ENCODE results near the gene LILRB5. TPM values are rescaled to one million over a fixed set of nuclear protein-coding genes. Genes with fewer than 3 reads are reported as not detected.
A peak's percentile ranks its signal among the peaks of the same experiment; 100 is the strongest.

Gene LILRB5
- total and polyA plus RNA-seq, 10 donors: 3.8 to 112 (median 63.7) TPM

DNA sequence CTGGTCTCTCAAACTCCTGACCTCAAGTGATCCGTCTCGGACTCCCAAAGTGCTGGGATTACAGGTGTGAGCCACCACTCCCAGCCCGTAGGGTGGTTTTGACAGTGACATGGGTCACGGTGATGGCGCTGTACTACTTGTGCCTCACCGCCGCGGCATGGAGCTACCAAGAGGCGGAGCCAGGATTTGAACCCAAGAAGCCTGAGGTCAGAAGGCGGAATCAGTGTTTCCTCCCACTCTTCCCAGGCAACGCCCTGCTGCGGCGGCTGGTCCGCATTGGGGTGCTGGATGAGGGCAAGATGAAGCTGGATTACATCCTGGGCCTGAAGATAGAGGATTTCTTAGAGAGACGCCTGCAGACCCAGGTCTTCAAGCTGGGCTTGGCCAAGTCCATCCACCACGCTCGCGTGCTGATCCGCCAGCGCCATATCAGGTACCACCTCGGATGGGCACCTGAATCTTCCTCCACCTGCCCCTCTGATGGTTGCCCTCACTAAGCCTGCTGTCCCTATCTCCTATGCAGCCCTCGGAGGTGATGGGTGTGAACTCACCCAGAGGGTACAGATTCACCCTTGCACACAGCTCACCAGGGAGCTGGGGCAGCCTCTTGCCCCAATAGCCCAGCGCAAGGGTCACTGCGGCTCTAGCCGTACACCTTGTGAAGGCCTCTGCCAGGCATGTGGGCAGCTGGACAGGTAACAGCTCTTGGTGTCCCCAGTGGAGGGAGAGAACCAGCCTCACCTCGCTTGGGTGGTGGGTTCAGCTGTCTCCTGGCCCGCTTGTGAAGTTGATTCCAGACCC is 50.8 kb downstream of the LILRB5 start:
- intact Hi-C loops (cut with DNase I; ENCODE audit: low total_unique reads): no loop called here
- peak overlapping the region; percentile 27 to 98 (median 92) for H3K27ac ChIP-seq
- no peaks in the 10 kb centered on the region for H3K27me3 ChIP-seq (replicated peaks in 1 of 7)
- peaks cover 56 to 100% (median 98%) of the 10 kb centered on the region in 6 donors for H3K4me1 ChIP-seq
- TF ChIP-seq POLR2A (IDR thresholded peaks at IDR 0.05): no peak
- TF ChIP-seq CTCF (IDR thresholded peaks at IDR 0.05 in 8 of 11, conservative IDR thresholded peaks at IDR 0.05 in 3 of 11): no peak
- TF ChIP-seq POLR2AphosphoS5 (IDR thresholded peaks at IDR 0.05): peak; percentile 60 to 74 (median 71)
- peaks cover 5 to 81% (median 69%) of the 10 kb centered on the region in 6 donors for H3K36me3 ChIP-seq
- DNase-seq: no peak
- H3K4me3 ChIP-seq: peak overlapping the region in 6 of 8 donors; percentile 8 to 94 (median 22)
- 77 to 90% (median 83%) methylated on average over 20 to 27 of the region's 27 CpGs for WGBS, 5 donors
- no peaks in the 10 kb centered on the region for H3K9me3 ChIP-seq

GRCh38 chr19:54204767-54205468 is 52.2 kb downstream of the LILRB5 start:
- intact Hi-C loops (cut with DNase I; ENCODE audit: low total_unique reads): no loop called here
- TF ChIP-seq CTCF (IDR thresholded peaks at IDR 0.05 in 8 of 11, conservative IDR thresholded peaks at IDR 0.05 in 3 of 11) (no peak), POLR2AphosphoS5 (IDR thresholded peaks at IDR 0.05) (peak in 1 of 3 donors; percentile 29), POLR2A (IDR thresholded peaks at IDR 0.05) (no peak)
- peak overlapping the region in 7 of 8 donors; percentile 85 to 98 (median 93) for H3K27ac ChIP-seq
- DNase-seq: no peak
- H3K4me1 ChIP-seq: peaks cover 59 to 92% (median 91%) of the 10 kb centered on the region in 6 donors
- H3K36me3 ChIP-seq: peaks cover 5 to 81% (median 69%) of the 10 kb centered on the region in 6 donors
- H3K9me3 ChIP-seq: no peaks in the 10 kb centered on the region
- H3K27me3 ChIP-seq (replicated peaks in 1 of 7): no peaks in the 10 kb centered on the region
- peak overlapping the region in 2 of 8 donors; percentile 0 to 94 for H3K4me3 ChIP-seq
- 67 to 86% (median 84%) methylated on average over 4 of the region's 4 CpGs for WGBS, 5 donors

DNA sequence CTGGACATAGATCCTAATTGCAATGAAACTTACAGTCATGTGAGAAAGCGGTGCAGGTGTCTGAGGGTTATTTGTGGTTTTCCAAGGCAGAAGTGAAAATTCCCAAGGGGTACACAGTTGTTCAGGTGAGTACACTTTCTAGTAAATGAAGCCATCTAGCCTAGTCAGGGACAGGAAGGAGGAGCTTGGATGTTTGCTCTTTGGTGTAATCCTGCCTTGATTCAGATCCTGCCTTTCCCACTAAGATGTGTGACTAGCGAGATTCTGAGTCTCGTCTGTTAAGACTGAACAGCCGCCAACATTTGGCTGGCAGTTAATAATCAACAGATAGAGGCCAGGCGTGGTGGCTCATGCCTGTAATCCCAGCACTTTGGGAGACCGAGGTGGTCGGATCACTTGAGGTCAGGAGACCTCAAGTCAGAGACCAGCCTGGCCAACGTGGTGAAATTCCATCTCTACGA is 53.9 kb downstream of the LILRB5 start:
- Histone ChIP-seq H3K4me3 (peak overlapping the region in 4 of 8 donors; percentile 70 to 94 (median 74)), H3K4me1 (peaks cover 51 to 83% (median 78%) of the 10 kb centered on the region in 6 donors), H3K27me3 (replicated peaks in 1 of 7) (no peaks in the 10 kb centered on the region), H3K36me3 (peaks cover 5 to 69% (median 64%) of the 10 kb centered on the region in 6 donors), H3K9me3 (no peaks in the 10 kb centered on the region), H3K27ac (peak overlapping the region in 5 of 8 donors; percentile 26 to 98 (median 97))
- WGBS, 5 donors: 58 to 78% (median 70%) methylated on average over 9 of the region's 9 CpGs
- no peak for TF ChIP-seq POLR2AphosphoS5 (IDR thresholded peaks at IDR 0.05)
- no peak for TF ChIP-seq CTCF (IDR thresholded peaks at IDR 0.05 in 8 of 11, conservative IDR thresholded peaks at IDR 0.05 in 3 of 11)
- TF ChIP-seq POLR2A (IDR thresholded peaks at IDR 0.05): no peak
- peak; percentile 48 for DNase-seq
- intact Hi-C loops (cut with DNase I; ENCODE audit: low total_unique reads): no loop called here

Measured in spleen (tissue), 11 donors.